NCI-H1092 treated with DMSO at 0.1 percent for 48 hours (cell line): ENCODE results near the gene DLG5.

Experiments used
- DNase-seq: peaks from one replicate; lab custom pipeline; 2025; lab: John Stamatoyannopoulos, UW

Gene DLG5

DNA sequence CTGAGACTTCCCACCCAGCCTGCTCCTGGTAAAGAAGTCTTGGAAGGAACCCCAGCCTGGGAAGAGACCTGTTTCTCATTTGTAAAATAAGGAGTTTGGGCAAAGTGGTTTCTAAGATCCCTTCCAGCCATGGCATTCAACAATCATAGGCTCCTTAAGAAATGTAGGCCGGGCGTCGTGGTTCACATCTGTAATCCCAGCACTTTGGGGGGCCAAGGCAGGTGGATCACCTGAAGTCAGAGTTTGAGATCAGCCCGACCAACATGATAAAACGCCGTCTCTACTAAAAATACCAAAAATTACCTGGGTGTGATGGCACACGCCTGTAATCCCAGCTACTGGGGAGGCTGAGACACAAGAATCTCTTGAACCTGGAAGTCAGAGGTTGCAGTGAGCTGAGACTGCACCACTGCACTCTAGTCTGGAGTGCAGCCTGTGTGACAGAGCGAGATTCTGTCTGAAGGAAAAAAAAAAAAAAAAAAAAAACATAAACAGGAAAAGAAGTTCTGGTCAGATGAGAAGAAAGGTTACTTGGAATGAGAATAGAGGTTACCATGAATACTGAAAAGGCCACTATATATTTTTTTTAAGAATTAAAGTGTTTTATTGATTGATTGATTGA is 15.9 kb downstream of the DLG5 start:
- DNase-seq: no peak

DNA sequence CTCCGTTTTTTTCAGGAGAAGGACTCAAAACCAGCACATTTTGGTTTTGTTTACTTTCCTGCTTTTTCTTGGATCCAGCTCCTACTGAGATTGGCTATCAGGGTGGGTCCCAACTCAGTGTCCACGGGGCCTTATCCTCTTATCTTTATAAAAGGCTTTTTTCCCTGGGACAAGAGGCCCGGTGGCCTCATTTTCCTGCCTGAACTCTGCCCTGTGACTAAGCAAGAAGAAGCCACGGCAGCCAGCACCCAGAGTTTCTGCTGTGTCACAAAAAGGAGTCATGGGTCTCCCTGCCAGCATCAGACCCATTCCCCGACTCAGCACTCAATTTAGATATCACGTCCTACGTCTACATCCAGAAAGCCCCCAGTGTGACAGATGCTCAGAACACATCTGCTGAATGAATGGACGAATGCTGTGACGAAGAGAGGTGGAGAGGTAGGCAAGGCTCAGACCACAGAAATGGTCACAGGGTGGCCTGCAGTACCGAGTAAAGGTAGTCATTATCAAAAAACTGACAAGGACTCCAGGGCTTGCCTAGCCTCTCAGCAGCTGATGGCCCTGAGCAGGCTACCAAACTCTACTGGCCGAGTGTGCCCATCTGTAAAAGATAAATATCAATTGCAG is 16.7 kb downstream of the DLG5 start:
- no peak for DNase-seq

DNA sequence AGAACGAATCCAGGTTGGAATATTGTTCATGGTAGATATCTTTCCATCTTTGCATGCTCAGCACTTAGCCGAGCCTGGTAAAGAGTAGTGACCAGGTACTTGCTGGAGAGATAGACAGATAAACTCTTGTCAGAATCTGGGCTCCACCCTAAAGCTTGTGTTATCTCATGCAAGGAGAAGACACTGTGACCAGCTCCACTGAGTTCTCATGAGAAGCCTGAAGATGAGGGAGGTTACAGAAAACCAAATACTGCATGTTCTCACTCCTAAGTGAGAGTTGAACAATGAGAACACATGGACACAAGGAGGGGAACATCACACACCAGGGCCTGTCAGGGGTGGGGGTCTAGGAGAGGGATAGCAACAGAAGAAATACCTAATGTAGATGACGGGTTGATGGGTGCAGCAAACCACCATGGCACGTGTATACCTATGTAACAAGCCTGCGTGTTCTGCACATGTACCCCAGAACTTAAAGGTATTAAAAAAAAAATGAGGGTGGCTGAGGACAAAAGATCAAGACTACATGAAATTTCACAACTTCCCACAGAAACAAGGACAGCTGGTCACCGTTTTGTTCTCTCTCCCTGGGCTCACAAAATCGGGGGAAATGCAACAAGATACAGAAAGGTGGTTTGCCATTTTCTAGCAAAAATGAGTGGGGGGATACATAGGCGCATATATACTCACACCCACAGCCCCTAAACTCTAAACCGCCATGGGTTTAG is 17.4 kb downstream of the DLG5 start:
- DNase-seq: no peak

DNA sequence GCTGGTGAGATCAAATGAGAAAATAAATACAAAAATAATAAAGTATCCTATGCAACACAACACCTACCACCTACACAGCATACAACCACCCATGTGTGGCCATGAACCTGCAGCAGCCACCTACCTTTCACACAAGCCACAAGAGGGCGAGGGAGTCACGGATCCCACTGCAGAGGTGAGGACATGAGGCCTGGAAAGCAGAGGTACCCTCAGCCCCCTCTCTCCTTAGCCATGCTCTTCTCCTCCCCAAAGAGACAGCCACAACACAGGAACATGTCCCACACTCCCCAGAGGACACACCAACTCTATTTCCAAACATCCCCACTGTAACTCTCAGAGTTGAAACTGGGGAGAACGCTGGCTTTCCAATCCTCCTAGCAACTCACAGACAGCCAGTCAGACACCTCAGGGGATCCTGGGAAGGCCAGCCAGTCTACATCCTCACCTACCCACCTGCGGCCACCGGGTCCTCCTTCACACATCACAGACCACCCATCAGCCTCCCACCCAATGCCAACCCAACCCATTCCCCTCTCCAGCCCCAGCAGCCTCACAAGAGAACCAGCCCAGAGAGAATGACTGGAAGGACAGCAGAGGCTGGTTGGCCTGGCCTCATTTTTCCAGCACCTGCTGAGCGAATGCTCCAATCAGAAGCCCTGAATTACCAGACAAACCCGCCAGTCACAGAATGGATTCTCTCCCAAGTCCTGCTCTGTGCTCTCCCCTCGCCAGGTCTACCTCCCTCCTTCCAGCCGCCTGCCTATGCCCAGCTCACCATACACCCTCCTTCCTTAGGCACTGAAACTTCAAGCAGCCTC is 18.4 kb downstream of the DLG5 start:
- DNase-seq: no peak

DNA sequence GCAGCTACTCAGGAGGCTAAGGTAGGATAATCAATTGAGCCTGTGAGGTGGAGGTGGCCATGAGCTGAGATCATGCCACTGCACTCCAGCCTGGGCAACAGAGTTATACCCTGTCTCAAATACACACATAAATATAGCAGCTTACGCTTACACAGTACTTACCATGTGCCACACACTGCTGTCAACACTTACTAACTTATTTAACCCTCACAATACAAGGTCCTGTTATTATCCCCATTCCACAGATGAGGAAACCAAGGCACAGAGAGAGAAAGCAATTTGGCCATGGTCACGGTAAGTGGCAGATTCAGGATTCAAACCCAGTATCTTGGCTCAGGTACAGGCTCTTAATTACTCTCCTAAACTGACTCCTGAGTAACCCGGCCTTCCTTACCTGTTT is 19.1 kb downstream of the DLG5 start:
- DNase-seq: no peak

DNA sequence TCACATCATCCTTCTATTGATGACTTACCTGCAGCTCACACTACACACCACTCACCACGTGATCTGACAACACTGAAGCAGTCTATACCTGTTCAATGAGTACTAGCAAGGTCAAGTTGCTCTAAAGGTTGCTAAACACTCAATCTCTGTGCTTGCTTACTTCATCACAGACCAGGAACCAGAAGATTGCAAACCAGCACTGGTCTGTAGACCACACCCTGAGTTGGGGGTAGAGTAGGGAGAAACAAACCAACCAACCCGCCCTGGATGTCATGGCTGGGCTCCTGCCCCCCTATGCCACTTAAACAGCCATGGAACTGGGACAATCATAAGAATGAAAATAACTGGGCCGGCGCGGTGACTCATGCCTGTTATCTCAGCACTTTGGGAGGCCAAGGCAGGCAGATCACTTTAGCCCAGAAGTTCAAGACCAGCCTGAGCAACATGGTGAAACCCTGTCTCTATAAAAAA is 19.6 kb downstream of the DLG5 start:
- DNase-seq: no peak

DNA sequence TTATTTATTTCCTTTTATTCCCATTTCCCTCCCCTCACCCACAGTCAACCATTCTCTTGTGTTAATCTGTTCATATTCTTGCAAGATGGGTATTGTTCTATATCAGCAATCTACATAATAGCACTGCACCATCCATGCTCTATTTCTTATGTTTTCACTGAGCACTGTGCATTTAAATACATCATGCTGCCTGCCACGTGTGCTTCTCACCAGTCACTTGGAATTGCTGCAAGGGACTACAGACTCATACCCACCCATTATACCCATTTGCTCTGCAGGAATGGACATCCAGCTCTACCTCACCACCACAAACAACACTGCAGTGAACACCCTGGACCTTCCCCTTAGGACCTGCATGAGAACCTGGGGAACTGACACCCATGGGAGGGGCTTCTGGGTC is 20.8 kb downstream of the DLG5 start:
- no peak for DNase-seq

DNA sequence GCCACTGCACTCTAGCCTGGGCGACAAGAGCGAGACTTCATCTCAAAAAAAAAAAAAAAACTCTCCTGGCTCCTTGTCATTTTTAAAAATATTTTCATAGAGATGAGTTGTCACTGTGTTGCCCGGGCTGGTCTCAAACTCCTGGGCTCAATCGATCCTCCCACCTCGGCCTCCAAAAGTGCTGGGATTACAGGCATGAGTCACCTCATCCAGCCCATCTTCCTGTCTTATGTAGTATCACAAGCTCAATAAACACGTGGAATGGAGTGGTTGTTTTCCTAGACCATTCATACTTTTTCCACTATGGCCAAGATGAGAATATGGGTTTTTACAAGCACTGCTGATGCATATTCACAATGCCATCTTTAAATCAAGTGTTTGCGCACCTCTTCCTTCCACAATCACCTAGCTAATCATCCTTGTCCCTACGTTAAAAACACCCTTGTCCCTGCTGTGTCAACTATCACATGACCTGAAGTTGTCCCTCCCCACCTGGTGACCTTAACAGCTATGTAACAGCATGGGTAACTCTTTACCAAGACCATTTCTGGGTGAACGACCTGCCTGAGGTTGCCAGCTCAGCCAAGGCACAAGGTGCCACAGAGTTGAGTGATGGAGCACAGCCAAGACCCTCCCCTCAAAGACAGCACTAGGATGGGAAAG is 21.3 kb downstream of the DLG5 start:
- peak; percentile 27 for DNase-seq

DNA sequence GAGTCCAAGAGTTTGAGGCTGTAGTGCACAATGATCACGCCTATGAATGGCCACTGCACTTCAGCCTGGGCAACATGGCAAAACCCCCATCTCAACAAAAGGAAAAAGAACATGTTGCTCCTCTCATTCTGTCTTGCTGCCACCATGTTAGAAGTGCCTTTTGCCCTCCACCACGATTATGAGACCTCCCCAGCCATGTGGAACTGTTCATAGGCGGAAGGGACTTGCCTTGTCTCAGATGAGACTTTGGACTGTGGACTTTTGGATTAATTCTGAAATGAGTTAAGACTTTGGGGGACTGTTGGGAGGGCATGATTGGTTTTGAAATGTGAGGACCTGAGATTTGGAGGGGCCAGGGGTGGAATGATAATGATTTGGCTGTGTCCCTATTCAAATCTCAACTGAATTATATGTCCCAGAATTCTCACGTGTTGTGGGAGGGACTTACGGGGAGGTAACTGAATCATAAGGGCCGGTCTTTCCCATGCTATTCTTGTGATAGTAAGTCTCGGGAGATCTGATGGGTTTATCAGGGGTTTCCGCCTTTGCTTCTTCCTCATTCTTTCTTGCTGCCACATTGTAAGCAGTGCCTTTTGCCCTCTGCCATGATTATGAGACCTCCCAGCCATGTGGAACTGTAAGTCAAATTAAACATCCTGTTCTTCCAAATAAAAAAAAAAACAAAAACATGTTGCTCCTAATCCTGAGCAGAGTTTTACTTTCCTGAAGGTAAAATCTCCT is 22.3 kb downstream of the DLG5 start:
- no peak for DNase-seq

DNA sequence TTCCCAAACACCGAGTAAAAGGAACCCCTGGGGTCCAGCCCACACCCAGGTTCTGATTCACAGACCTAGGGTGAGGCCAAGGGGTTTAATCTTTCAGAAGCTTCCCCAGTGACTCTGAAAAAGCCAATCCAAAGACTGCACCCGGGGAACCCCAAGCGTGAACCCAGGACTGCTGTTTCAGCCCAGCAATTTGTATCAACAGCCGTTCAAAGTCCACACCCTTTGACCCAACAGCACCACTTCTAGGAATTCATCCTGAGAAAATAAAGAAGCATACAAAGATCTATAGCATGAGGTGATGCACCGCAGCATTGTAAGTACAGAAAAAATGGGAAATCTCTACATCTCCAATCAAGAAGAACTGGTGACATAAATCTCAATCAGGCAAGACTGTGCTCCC is 24.4 kb downstream of the DLG5 start:
- DNase-seq: no peak

DNA sequence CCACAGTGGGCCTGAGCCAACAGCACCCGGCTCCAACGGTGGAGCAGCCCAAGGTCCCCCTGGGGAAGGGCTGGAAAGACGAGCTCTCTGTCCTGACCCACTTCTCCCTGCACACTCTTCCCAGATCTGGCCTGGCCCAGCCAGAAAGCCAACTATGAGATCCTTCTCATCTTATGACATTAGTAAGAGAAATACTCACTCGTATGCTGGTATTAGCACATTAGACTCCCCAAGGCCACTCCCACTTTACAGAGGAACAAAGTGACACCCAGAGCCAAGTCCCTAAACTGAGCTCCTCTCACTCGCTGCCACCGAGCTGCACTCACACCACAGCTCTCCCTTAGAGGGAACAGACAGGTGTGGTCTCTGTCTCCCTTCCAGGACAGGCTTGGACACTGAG is 24.8 kb downstream of the DLG5 start:
- no peak for DNase-seq

DNA sequence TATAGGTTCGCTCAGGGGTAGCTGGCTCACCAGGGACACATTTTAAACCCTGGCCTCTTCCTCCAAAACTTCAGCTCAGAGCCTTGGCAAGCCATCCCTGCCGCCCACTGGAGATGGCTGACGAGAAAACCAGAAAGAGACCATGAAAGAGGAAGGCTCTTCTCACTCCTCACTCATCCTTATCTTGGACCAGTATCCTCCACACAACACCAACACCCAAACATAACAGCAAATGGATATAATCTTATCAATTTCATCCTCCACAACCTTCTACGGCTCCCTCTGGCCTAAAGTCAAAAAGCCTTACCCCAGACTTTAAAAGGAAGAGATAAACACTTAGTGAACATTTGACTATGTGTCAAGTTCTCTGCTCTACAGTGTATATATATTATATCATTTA is 26.9 kb downstream of the DLG5 start:
- no peak for DNase-seq

DNA sequence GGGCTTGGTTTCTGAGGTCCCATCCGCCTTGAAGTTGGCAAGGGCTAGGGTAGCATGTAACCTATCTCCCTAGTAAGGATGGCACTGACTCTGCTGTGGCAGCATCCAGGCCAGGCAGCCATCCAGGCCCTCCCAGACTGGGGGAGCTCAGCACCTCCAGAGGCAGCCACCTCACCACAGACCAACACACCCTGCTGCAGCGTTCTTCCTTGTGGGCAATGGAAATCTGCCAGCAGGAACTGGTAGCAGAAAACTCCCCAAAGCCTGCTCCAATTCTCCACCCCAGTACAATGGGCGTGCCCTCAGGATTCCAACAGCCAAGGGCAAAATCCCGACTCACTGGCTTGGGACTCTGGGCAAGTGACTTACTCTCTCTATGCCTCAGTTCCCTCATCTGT is 27.5 kb downstream of the DLG5 start:
- DNase-seq: no peak

DNA sequence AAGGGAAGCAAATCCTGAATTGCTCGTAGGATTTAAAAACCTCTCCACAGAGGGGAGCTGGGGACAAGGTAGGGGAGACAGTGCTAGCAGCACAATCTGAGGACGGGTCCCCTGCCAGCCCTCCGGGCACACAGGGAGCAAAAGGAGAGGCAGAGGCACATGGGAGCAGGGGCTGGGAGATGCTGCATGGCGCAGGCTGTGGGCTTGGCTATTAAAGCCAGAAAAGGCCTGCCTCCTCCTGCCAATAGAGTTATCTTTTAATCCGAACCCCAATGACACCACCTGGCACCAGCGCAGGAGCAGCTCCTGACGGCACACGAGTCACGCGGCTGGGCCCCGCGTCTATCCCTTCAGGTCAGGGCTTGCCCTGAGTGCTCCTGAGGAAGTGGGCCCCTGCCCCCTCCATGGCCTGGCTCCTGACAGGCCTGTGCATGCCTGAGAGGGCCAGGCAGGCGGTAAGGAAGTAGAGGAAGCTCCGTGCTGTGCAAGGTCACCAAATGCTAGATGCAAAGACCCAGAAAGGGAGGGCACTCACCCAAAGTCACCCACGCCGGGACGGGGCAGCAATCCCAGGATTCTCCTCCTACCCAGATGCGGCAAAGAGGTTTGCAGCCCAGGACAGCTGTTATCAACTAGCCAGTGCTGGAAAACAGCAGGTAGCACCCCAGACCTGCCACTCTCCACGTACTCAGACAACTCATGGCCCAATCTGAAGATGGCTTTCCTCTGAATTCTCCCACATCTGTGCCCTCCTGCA is 28.1 kb downstream of the DLG5 start:
- no peak for DNase-seq

DNA sequence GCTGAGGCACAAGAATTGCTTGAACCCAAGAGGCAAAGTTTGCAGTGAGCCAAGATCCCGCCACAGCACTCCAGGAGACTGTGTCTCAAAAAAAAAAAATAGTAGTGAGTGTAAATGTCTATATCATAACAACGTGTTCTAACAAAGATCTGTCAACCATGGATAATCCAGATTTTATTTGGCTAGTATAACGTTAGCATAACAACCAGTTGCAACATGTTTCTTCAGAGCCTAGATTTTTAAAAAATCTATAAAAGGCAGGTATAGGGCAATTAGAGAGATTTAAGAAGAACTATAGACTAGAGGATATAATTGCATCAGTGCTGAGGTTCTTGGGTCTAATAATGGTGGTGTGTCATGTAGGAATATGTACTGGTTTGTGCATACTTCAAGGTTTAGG is 30.5 kb downstream of the DLG5 start:
- DNase-seq: no peak

DNA sequence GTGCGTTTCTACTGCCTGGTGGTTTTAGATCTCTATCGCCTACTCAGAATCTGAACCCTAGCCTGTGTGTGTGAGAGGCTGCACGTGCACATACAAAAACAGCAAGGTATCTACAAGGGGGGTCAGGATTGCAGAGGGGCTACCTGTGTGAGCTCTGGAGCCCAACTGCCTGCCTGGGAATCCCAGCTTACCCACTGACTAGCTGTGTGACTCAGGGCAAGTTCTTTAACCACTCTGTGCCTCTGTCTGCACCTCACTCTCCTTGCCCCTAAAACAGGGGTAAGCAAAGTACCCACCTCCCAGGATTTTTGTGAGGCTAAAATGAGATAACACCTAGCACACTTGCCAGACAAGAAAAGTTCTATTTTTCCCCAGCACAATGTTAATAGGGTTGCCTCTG is 32.5 kb downstream of the DLG5 start:
- no peak for DNase-seq

DNA sequence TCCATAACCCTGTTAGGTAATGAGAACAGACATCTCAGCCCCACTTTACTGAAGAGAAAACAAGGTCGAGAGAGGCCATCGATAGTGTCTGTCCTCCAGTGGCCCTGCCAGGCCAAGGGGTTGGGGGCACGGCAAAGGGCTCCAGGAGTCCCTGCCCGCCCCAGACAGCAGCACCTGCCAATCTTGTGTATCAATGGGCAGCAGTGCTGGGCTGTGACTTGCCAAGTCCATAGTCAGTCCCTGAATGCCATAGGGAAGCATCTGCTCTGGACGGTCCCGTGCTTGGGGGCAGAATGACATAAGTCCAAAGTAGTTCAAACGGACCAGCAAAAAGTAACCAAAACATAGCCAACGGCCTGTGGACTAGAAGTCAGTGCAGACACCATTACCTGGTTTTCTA is 33.2 kb downstream of the DLG5 start:
- DNase-seq: no peak

DNA sequence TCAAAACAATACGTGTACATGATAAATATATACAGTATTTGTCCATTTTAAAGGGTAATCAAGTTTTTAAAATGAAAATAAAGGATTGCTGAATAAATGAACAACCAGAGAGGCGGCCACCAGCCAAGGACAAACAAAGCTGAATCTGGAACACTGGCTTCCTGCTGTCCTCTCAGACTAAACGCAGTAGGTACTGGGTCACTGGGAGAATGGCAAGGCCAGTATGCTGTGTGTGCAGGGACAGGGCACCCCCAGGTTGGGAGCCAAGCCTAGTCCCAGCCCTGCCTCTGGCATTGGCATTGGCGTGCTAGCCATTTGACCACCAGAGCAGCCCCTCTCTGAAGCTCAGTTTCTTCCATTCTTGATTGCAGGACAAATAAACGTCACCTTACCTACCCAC is 33.8 kb downstream of the DLG5 start:
- DNase-seq: no peak

DNA sequence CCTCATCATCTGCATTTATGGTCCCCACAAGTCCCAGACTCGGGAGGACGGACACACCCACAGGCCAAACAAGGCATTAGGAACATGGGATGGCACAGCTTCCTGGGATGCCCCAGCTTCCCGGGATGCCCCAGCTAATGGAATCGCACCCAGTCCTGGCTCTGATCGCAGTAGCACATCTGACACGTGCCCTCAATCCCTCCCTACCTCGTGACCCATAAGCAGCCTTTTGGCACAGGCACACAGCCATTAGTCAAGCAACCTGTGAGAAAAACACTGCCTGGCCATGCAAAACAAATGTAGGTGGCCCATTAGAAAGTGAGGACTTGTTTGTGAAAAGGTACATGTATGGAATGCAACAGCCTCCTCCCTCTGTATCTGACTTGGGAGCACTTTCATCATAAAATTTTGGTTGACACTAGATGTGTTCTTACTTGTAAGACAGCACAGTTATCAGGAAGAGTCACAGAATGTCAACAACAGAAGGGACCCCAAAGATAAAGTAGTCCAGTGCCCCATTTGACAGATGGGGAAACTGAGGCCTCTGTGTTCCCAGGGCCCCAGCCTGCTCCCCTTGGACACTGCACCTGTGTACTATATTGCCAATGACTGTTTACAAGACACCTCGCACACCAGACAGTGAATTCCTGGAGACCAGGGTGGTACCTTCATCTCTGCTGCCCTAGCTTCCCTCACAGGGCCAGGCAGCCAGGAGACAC is 34.4 kb downstream of the DLG5 start:
- DNase-seq: no peak

DNA sequence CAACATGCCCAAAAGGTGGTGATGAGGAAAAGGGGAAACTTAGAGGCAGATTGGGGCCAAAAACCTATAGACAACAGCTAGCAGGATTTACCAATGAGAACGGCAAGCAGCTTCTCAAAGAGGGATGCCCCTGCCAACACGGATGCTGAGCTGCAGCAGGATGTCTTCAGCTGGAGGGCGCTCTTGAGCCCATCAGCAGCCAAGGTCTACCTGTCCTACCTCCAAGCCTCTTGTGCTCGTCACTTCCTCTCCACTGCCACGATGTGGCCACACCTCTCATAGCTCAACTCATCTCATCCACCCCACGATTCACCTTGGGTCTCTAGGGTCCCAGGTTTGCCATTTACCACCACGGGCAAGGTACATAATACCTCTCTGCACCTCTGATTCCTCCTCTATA is 36.5 kb downstream of the DLG5 start:
- DNase-seq: no peak
